ENCODE results near the gene C6orf89. TPM values are rescaled to one million over a fixed set of nuclear protein-coding genes. Genes with fewer than 3 reads are reported as not detected.

Gene C6orf89
- total RNA-seq, 1 experiment from 2014 or later: 15.6 TPM

- Histone ChIP-seq H3K36me3 (replicated peaks; ENCODE audit: control insufficient read depth, insufficient read depth, low read length) (no peaks in the 10 kb centered on the region), H3K4me3 (ENCODE audit: insufficient read depth, low read depth, low read length) (no peak within 1 kb of the TSS), H3K27me3 (ENCODE audit: control insufficient read depth, insufficient read depth, low read length) (no peaks in the 10 kb centered on the region)
- DNase-seq: no peak
Observed at GRCh38 chr6:36954262-36954931, 68.6 kb downstream of the C6orf89 start, which contains the start of gene PI16. Gene PI16 (plus strand): TSS chr6:36954738. CDS start chr6:36954761, 23 bp downstream.

GRCh38 chr6:36955136-36955535, 69.4 kb downstream of the C6orf89 start:
- no peak for DNase-seq

GRCh38 chr6:36955671-36956445, 70.1 kb downstream of the C6orf89 start:
- Histone ChIP-seq H3K27me3 (ENCODE audit: control insufficient read depth, insufficient read depth, low read length) (no peaks in the 10 kb centered on the region), H3K36me3 (replicated peaks; ENCODE audit: control insufficient read depth, insufficient read depth, low read length) (no peaks in the 10 kb centered on the region), H3K4me3 (ENCODE audit: insufficient read depth, low read depth, low read length) (no peak overlapping the region)
- DNase-seq: no peak

More at GRCh38 chr6:36955136-36955535, 69.4 kb downstream of the C6orf89 start:
- Histone ChIP-seq H3K4me3 (ENCODE audit: insufficient read depth, low read depth, low read length) (no peak overlapping the region), H3K27me3 (ENCODE audit: control insufficient read depth, insufficient read depth, low read length) (no peaks in the 10 kb centered on the region), H3K36me3 (replicated peaks; ENCODE audit: control insufficient read depth, insufficient read depth, low read length) (no peaks in the 10 kb centered on the region)

GRCh38 chr6:36956446-36956820, 70.7 kb downstream of the C6orf89 start:
- DNase-seq: no peak
- no peaks in the 10 kb centered on the region for H3K36me3 ChIP-seq (replicated peaks; ENCODE audit: control insufficient read depth, insufficient read depth, low read length)
- no peak overlapping the region for H3K4me3 ChIP-seq (ENCODE audit: insufficient read depth, low read depth, low read length)
- H3K27me3 ChIP-seq (ENCODE audit: control insufficient read depth, insufficient read depth, low read length): no peaks in the 10 kb centered on the region

- DNase-seq: no peak
- no peaks in the 10 kb centered on the region for H3K27me3 ChIP-seq (ENCODE audit: control insufficient read depth, insufficient read depth, low read length)
- H3K36me3 ChIP-seq (replicated peaks; ENCODE audit: control insufficient read depth, insufficient read depth, low read length): no peaks in the 10 kb centered on the region
- no peak overlapping the region for H3K4me3 ChIP-seq (ENCODE audit: insufficient read depth, low read depth, low read length)
Observed at GRCh38 chr6:36957773-36958271, 72.1 kb downstream of the C6orf89 start.

GRCh38 chr6:36958775-36959554, 73.2 kb downstream of the C6orf89 start:
- Histone ChIP-seq H3K4me3 (ENCODE audit: insufficient read depth, low read depth, low read length) (no peak overlapping the region), H3K36me3 (replicated peaks; ENCODE audit: control insufficient read depth, insufficient read depth, low read length) (no peaks in the 10 kb centered on the region), H3K27me3 (ENCODE audit: control insufficient read depth, insufficient read depth, low read length) (no peaks in the 10 kb centered on the region)
- peak; percentile 97 for DNase-seq

GRCh38 chr6:36959555-36960250, 74.0 kb downstream of the C6orf89 start:
- no peak for DNase-seq
- no peaks in the 10 kb centered on the region for H3K36me3 ChIP-seq (replicated peaks; ENCODE audit: control insufficient read depth, insufficient read depth, low read length)

GRCh38 chr6:36961441-36962435, 76.0 kb downstream of the C6orf89 start:
- H3K4me3 ChIP-seq (ENCODE audit: insufficient read depth, low read depth, low read length): no peak overlapping the region
- no peaks in the 10 kb centered on the region for H3K36me3 ChIP-seq (replicated peaks; ENCODE audit: control insufficient read depth, insufficient read depth, low read length)
- no peaks in the 10 kb centered on the region for H3K27me3 ChIP-seq (ENCODE audit: control insufficient read depth, insufficient read depth, low read length)
- no peak for DNase-seq

More at GRCh38 chr6:36959555-36960250, 74.0 kb downstream of the C6orf89 start:
- H3K27me3 ChIP-seq (ENCODE audit: control insufficient read depth, insufficient read depth, low read length): no peaks in the 10 kb centered on the region
- H3K4me3 ChIP-seq (ENCODE audit: insufficient read depth, low read depth, low read length): no peak overlapping the region

GRCh38 chr6:36962874-36963273, 77.1 kb downstream of the C6orf89 start:
- Histone ChIP-seq H3K4me3 (ENCODE audit: insufficient read depth, low read depth, low read length) (no peak overlapping the region), H3K36me3 (replicated peaks; ENCODE audit: control insufficient read depth, insufficient read depth, low read length) (peaks cover 4% of the 10 kb centered on the region; the same call in 1 of the 2 replicates), H3K27me3 (ENCODE audit: control insufficient read depth, insufficient read depth, low read length) (no peaks in the 10 kb centered on the region)
- peak; percentile 97 for DNase-seq

GRCh38 chr6:36963451-36964290, 77.9 kb downstream of the C6orf89 start:
- Histone ChIP-seq H3K36me3 (replicated peaks; ENCODE audit: control insufficient read depth, insufficient read depth, low read length) (peaks cover 8% of the 10 kb centered on the region), H3K4me3 (ENCODE audit: insufficient read depth, low read depth, low read length) (no peak overlapping the region), H3K27me3 (ENCODE audit: control insufficient read depth, insufficient read depth, low read length) (no peaks in the 10 kb centered on the region)
- DNase-seq: peak; percentile 78

GRCh38 chr6:36964349-36964748, 78.6 kb downstream of the C6orf89 start:
- H3K4me3 ChIP-seq (ENCODE audit: insufficient read depth, low read depth, low read length): no peak overlapping the region
- no peaks in the 10 kb centered on the region for H3K27me3 ChIP-seq (ENCODE audit: control insufficient read depth, insufficient read depth, low read length)
- H3K36me3 ChIP-seq (replicated peaks; ENCODE audit: control insufficient read depth, insufficient read depth, low read length): peaks cover 14% of the 10 kb centered on the region
- no peak for DNase-seq

- Histone ChIP-seq H3K27me3 (ENCODE audit: control insufficient read depth, insufficient read depth, low read length) (no peaks in the 10 kb centered on the region), H3K4me3 (ENCODE audit: insufficient read depth, low read depth, low read length) (no peak overlapping the region), H3K36me3 (replicated peaks; ENCODE audit: control insufficient read depth, insufficient read depth, low read length) (peaks cover 17% of the 10 kb centered on the region)
- DNase-seq: no peak
Observed at GRCh38 chr6:36964908-36965307, 79.2 kb downstream of the C6orf89 start.

Data from H7 (cell line).